ENCODE data around the gene ITGB7.

The ITGB7 gene

DNA sequence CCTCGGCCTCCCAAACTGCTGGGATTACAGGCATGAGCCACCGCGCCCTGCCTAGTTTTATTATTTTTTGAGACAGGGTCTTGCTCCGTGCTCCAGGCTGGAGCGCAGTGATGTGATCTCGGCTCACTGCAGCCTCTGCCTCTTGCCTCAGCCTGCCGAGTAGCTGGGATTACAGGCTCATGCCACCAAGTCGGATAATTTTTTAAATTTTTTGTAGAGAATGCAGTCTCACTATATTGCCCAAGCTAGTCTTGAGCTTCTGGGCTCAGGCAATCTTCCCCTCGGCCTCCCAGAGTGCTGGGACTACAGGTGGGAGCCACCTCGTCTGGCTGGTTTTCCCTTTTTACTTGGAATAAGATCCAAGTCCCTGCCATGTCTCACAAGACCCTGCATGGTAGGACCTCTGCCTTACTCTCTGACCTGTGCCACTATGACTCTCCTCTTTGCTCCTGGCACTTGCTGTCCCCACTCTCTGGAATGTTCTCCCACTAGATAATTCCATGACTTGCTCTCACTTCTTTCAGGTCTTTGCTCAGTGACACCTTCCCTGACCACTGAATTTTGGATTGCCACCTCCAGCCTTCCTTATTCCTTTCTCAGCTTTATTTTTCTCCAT lies 32.7 kb upstream of the ITGB7 start:
- no peak overlapping the region for H3K27ac ChIP-seq (ENCODE audit: low read length)
- H3K4me3 ChIP-seq (ENCODE audit: low read length): no peak overlapping the region
- no peaks in the 10 kb centered on the region for H3K9me3 ChIP-seq (replicated peaks; ENCODE audit: insufficient read depth, low read length)
- TF ChIP-seq EZH2 (optimal IDR thresholded peaks at IDR 0.05; ENCODE audit: low read depth, low read length): no peak
- H3K36me3 ChIP-seq (replicated peaks; ENCODE audit: insufficient read depth, low read length): no peaks in the 10 kb centered on the region
- H3K27me3 ChIP-seq (replicated peaks; ENCODE audit: insufficient read depth, low read length): no peaks in the 10 kb centered on the region
- H3K4me2 ChIP-seq (ENCODE audit: low read depth, low read length): no peak overlapping the region
- DNase-seq: no peak
- H2AFZ ChIP-seq (ENCODE audit: low read length): no peak overlapping the region
- H3K9ac ChIP-seq (ENCODE audit: low read length): no peak overlapping the region
- peaks cover 15% of the 10 kb centered on the region for H3K4me1 ChIP-seq (ENCODE audit: low read length)
- peaks cover 9% of the 10 kb centered on the region; the same call in 1 of the 2 replicates for H3F3A ChIP-seq (ENCODE audit: insufficient read depth, low read length)
- no peaks in the 10 kb centered on the region for H4K20me1 ChIP-seq (ENCODE audit: insufficient read depth, low read length)
- H3K79me2 ChIP-seq (ENCODE audit: low read length): no peaks in the 10 kb centered on the region
- H3K9me2 ChIP-seq (replicated peaks; ENCODE audit: insufficient read depth, low read length): no peaks in the 10 kb centered on the region

GRCh38 chr12:53236443-53237111 lies 29.5 kb upstream of the ITGB7 start:
- Histone ChIP-seq H3K4me1 (ENCODE audit: low read length) (peaks cover 10% of the 10 kb centered on the region; the same call in 1 of the 2 replicates), H3K79me2 (ENCODE audit: low read length) (0 out of 2 replicates have a peak, but pooled peaks cover 2% of the 10 kb centered on the region), H2AFZ (ENCODE audit: low read length) (no peak overlapping the region), H3K27ac (ENCODE audit: low read length) (no peak overlapping the region), H3K9ac (ENCODE audit: low read length) (no peak overlapping the region), H4K20me1 (ENCODE audit: insufficient read depth, low read length) (no peaks in the 10 kb centered on the region), H3K9me3 (replicated peaks; ENCODE audit: insufficient read depth, low read length) (no peaks in the 10 kb centered on the region), H3K4me3 (ENCODE audit: low read length) (no peak overlapping the region), H3F3A (ENCODE audit: insufficient read depth, low read length) (peaks cover 11% of the 10 kb centered on the region), H3K36me3 (replicated peaks; ENCODE audit: insufficient read depth, low read length) (no peaks in the 10 kb centered on the region), H3K4me2 (ENCODE audit: low read depth, low read length) (no peak overlapping the region), H3K27me3 (replicated peaks; ENCODE audit: insufficient read depth, low read length) (no peaks in the 10 kb centered on the region), H3K9me2 (replicated peaks; ENCODE audit: insufficient read depth, low read length) (no peaks in the 10 kb centered on the region)
- DNase-seq: no peak
- TF ChIP-seq EZH2phosphoT487 (IDR thresholded peaks at IDR 0.05; ENCODE audit: low read length): no peak
- TF ChIP-seq, protein P1, sequence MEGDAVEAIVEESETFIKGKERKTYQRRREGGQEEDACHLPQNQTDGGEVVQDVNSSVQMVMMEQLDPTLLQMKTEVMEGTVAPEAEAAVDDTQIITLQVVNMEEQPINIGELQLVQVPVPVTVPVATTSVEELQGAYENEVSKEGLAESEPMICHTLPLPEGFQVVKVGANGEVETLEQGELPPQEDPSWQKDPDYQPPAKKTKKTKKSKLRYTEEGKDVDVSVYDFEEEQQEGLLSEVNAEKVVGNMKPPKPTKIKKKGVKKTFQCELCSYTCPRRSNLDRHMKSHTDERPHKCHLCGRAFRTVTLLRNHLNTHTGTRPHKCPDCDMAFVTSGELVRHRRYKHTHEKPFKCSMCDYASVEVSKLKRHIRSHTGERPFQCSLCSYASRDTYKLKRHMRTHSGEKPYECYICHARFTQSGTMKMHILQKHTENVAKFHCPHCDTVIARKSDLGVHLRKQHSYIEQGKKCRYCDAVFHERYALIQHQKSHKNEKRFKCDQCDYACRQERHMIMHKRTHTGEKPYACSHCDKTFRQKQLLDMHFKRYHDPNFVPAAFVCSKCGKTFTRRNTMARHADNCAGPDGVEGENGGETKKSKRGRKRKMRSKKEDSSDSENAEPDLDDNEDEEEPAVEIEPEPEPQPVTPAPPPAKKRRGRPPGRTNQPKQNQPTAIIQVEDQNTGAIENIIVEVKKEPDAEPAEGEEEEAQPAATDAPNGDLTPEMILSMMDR (IDR thresholded peaks at IDR 0.05; ENCODE audit: low read length): no peak
- no peak for TF ChIP-seq EZH2 (optimal IDR thresholded peaks at IDR 0.05; ENCODE audit: low read depth, low read length)

GRCh38 chr12:53235742-53236442 lies 28.8 kb upstream of the ITGB7 start:
- Histone ChIP-seq H3K27ac (ENCODE audit: low read length) (no peak overlapping the region), H4K20me1 (ENCODE audit: insufficient read depth, low read length) (no peaks in the 10 kb centered on the region), H3K36me3 (replicated peaks; ENCODE audit: insufficient read depth, low read length) (no peaks in the 10 kb centered on the region), H3K9me3 (replicated peaks; ENCODE audit: insufficient read depth, low read length) (no peaks in the 10 kb centered on the region), H3K79me2 (ENCODE audit: low read length) (peaks cover 7% of the 10 kb centered on the region; the same call in 1 of the 2 replicates), H3K4me3 (ENCODE audit: low read length) (no peak overlapping the region), H2AFZ (ENCODE audit: low read length) (no peak overlapping the region), H3K27me3 (replicated peaks; ENCODE audit: insufficient read depth, low read length) (no peaks in the 10 kb centered on the region), H3K9ac (ENCODE audit: low read length) (no peak overlapping the region), H3F3A (ENCODE audit: insufficient read depth, low read length) (peaks cover 11% of the 10 kb centered on the region), H3K4me2 (ENCODE audit: low read depth, low read length) (no peak overlapping the region), H3K9me2 (replicated peaks; ENCODE audit: insufficient read depth, low read length) (no peaks in the 10 kb centered on the region), H3K4me1 (ENCODE audit: low read length) (peaks cover 15% of the 10 kb centered on the region)
- TF ChIP-seq EZH2 (optimal IDR thresholded peaks at IDR 0.05; ENCODE audit: low read depth, low read length) (no peak), EZH2phosphoT487 (IDR thresholded peaks at IDR 0.05; ENCODE audit: low read length) (no peak)
- TF ChIP-seq, protein P1 (IDR thresholded peaks at IDR 0.05; ENCODE audit: low read length): no peak
- no peak for DNase-seq

Measured in MM.1S (cell line).